BJ (cell line): Measurements from ENCODE around the gene UBE2L3. TPM values are rescaled to one million over a fixed set of nuclear protein-coding genes. Genes with fewer than 3 reads are reported as not detected.
"Not testable (repeated sequence)": the region's sequence is repeated elsewhere in the genome, so short reads cannot be mapped to it uniquely, and the experiment has no call there.

Source experiments
- CTCF ChIA-PET: fragments of 350-600 bp; formaldehyde crosslinking; extraction: SDS; loops from one replicate; lab custom pipeline; 2021; ENCODE audit warnings: antibody characterized with exemption, inconsistent platforms; lab: Yijun Ruan, JAX
- POLR2A ChIA-PET: fragments of 300-600 bp; sonication (Branson Sonifier 250); formaldehyde crosslinking; extraction: SDS; loops from one replicate; lab custom pipeline; 2021; ENCODE audit warnings: antibody characterized with exemption; lab: Charles Lee
- DNase-seq: peaks from one replicate; pipeline ENCODE4 v3.0.0-alpha.2; 2011; ENCODE audit warnings: low read depth
- H3K27me3 ChIP-seq: 2 replicates; pipeline ENCODE4 v1.6.0; 2011; ENCODE audit warnings: low read length; ENCODE audit not compliant: control insufficient read depth, insufficient read depth
- H3K36me3 ChIP-seq: 2 replicates; pipeline ENCODE4 v1.5.1; 2011; ENCODE audit warnings: low read length; ENCODE audit not compliant: control insufficient read depth, insufficient read depth
- H3K4me3 ChIP-seq: 2 replicates; pipeline ENCODE4 v1.5.1; 2011; ENCODE audit warnings: low read depth, mild to moderate bottlenecking, control low read depth, low read length
- CTCF ChIP-seq: IDR thresholded peaks from 2 replicates; pipeline ENCODE4 v1.5.1; 2011; ENCODE audit warnings: low read depth, mild to moderate bottlenecking, control low read depth, inconsistent platforms, low read length, moderate library complexity; ENCODE audit not compliant: insufficient read depth
- polyA plus RNA-seq: library from polyadenylated mRNA; depleted of rRNA; stranded (reverse); fragments of >200 nt; gene quantifications from 2 replicates; pipeline ENCODE4 v1.2.3, GENCODE V29; 2011

The UBE2L3 gene
- polyA plus RNA-seq, 1 experiment = 47.3 TPM

GRCh38 chr22:21641789-21642583, 74.5 kb downstream of the UBE2L3 start, which contains the start of gene SDF2L1:
Gene SDF2L1 (plus strand): TSS chr22:21642302. CDS start chr22:21642337, 35 bp downstream.
- no peak for TF ChIP-seq CTCF
- H3K27me3 ChIP-seq = no peaks in the 10 kb centered on the region
- ChIA-PET CTCF (interaction anchor here (0.7 to 3.9 kb wide), 12 partner anchors 10 to 1757 kb away, joined by 3 to 71 read pairs (median 4); partner anchors contain the start of genes CCDC116 and YDJC), POLR2A (no interaction called here)
- DNase-seq = peak; percentile 91
- H3K36me3 ChIP-seq = no peaks in the 10 kb centered on the region; the same call in none of the 2 replicates
- peak within 1 kb of the TSS; percentile 92 for H3K4me3 ChIP-seq

DNA sequence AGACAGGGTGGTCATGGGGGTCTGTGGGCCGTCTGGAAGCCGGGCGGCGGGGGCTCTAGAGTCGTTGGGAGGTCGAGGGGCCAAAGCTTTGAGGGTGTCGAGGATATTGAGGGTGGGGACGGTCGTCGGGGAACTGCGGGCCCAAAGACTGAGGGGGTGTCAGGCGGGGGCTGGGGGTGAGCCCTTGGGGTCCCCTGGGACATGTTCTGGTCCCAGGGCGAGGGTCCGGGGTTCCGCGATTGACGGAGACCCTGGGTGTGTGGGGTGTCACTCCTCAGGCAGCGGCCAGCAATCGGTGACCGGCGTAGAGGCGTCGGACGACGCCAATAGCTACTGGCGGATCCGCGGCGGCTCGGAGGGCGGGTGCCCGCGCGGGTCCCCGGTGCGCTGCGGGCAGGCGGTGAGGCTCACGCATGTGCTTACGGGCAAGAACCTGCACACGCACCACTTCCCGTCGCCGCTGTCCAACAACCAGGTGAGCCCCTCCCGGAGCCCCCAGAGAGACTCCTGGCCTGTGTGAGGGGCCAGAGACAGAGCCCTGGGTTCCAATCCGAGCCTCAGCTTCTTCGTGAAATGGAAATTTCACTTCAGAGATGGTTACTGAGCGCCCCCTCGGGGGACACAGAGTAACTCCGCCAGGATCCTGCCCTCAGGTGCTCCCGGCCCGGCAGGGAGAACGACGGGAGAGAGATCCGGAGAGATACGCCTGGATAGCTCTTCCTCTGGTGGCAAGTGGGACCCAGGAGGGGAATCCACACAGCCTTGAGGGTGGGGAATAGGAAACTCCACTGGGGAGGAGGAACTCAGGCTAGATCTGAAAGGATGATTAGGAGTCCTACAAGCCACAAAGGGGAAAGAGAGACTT, 75.3 kb downstream of the UBE2L3 start:
- Histone ChIP-seq H3K36me3 (no peaks in the 10 kb centered on the region; the same call in none of the 2 replicates), H3K4me3 (peak overlapping the region; percentile 92), H3K27me3 (no peaks in the 10 kb centered on the region)
- CTCF ChIA-PET = interaction anchor here (0.7 to 3.9 kb wide), 8 partner anchors 9 to 1757 kb away, joined by 3 to 71 read pairs (median 4); partner anchors contain the start of genes CCDC116 and YDJC
- POLR2A ChIA-PET = no interaction called here
- TF ChIP-seq CTCF = peak; percentile 71
- DNase-seq = no peak

DNA sequence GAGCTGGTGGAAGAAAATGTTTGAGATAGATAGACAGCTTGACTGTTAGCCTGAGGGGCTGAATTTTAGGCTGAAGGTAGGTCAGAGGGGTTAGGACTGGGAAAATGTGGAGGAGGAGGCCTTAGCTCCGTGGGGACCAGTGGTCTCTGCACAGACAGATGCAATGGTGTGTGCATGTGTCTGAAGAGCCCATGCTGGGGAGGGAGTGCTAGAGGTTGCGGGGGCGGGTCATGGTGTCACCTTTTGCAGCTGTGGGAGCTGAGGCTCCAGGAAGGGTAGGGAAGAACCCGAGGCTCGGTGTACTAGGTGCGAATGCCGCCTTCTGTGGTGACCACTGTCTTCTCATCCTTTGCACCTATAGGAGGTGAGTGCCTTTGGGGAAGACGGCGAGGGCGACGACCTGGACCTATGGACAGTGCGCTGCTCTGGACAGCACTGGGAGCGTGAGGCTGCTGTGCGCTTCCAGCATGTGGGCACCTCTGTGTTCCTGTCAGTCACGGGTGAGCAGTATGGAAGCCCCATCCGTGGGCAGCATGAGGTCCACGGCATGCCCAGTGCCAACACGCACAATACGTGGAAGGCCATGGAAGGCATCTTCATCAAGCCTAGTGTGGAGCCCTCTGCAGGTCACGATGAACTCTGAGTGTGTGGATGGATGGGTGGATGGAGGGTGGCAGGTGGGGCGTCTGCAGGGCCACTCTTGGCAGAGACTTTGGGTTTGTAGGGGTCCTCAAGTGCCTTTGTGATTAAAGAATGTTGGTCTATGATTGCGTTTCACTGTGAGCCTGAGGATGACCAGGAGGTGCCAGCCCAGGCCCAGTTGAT, 76.2 kb downstream of the UBE2L3 start:
- Histone ChIP-seq H3K36me3 (no peaks in the 10 kb centered on the region; the same call in none of the 2 replicates), H3K27me3 (no peaks in the 10 kb centered on the region), H3K4me3 (no peak overlapping the region; the same call in 1 of the 2 replicates)
- no peak for DNase-seq
- CTCF ChIA-PET = interaction anchor here (1.3 to 3.9 kb wide), 4 partner anchors 10 to 88 kb away, joined by 3 to 71 read pairs (median 9); partner anchors contain the start of genes CCDC116 and YDJC
- POLR2A ChIA-PET = no interaction called here
- peak; percentile 10; the same call in 1 of the 2 replicates for TF ChIP-seq CTCF

DNA sequence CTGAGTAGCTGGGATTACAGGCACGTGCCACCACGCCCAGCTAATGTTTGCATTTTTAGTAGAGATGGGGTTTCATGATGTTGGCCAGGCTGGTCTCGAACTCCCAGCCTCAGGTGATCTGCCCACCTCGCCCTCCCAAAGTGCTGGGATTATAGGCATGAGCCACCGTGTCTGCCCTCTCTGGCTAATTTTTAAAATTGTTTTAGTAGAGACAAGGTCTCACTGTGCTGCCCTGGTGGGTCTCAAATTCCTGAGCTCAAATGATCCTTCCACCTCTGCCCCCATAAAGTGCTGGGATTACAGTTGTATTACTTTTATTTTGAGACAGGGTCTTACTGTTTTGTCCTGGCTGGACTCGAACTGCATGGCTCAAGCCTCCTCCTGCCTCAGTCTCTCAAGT, 78.0 kb downstream of the UBE2L3 start:
- DNase-seq, POLR2A ChIA-PET, H3K4me3 ChIP-seq, H3K27me3 ChIP-seq, H3K36me3 ChIP-seq: not testable (repeated sequence)
- CTCF ChIA-PET = interaction anchor here (1.8 to 4.8 kb wide), 3 partner anchors 10 to 21 kb away, joined by 5 to 56 read pairs (median 16); partner anchors contain the start of genes CCDC116 and YDJC
